Activated CD8-positive, alpha-beta memory T cell treated with anti-CD3 and anti-CD28 coated beads, Interleukin-2, amount 50 U/mL, for 24 hours (primary cell): Measurements from ENCODE around the gene ZBTB44.
"Not testable (repeated sequence)": the region's sequence is repeated elsewhere in the genome, so short reads cannot be mapped to it uniquely, and the experiment has no call there.

Experiments used
- DNase-seq: peaks from one replicate; pipeline ENCODE4 v3.0.0-alpha.2; 2020; ENCODE audit errors: extremely low read depth

ZBTB44 gene

DNA sequence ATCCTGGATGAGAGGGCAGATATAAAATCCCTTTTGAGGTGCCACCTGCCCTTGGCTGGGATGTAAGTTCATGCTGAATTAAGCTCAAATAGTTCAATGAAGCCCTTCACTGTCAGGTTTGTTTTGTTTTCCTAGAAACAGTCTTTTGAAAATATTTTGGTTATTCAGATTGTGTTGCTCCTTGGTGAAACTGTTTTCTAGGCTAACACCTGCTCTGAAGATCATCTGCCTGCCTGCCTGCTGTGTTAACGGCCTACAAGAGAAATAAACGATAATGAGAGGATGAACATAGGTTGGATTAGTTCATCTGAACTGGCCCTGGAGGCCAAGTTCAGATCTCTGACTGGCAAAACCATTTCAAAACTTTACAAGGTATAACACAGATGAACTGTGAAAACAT is 67.4 kb downstream of the ZBTB44 start:
- DNase-seq = no peak

DNA sequence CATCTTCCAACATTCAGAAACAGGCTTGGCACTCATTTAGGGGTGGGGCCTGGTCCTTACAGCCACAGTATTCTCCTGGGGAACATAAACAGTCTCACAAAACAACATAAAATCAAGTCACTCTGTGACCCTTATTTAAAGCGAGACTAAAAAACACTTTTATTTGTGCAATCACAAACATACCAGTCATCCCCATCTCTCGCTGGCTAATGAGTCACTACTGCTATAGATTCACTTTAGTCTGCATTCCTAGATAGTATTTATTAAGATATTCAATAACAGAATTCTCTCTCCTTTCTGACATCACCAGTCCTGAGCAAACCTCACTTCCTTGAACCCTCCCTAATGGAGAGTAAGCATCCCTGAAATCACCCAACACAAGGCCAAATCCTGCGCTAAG is 68.0 kb downstream of the ZBTB44 start:
- DNase-seq = no peak

DNA sequence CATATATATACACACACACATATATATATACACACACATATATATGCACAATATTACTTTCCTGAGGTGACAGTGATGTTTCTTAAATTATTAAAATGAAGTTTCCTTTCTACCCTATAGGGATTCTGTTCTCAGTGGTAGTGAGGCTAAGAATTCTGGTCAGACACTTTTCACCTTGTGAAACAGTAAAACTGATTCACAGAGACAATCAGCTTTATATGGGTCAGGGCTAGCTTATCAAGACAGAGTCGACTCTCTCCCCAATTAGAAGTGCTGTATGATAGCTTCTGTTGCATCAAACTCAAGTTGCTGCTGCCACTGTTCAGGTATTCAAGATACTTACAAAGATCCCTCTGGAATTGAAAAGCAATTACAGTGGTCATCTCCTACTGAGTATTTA is 68.4 kb downstream of the ZBTB44 start:
- DNase-seq = no peak

GRCh38 chr11:130245375-130245774 is 69.3 kb downstream of the ZBTB44 start:
- not testable (repeated sequence) for DNase-seq

GRCh38 chr11:130244848-130245247 is 69.9 kb downstream of the ZBTB44 start:
- no peak for DNase-seq

DNA sequence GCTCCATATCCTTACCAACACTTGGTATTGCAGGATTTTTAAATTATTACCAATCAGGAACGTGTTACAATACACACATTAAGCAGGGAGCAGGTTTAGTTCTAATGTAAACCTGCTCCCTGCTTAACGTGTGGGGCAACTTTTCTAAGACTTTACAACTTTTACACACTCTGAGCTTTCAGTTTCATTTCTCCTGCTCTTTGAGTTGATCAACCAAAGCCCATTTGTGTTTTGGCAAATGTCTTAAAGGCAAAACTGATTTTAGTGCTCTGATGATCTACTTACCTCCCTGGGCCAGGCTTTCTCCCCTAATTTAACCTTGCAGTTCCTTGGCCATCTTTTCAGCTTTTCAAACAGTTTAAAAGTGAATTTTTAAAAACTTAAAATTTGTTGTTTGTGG is 70.9 kb downstream of the ZBTB44 start:
- no peak for DNase-seq

DNA sequence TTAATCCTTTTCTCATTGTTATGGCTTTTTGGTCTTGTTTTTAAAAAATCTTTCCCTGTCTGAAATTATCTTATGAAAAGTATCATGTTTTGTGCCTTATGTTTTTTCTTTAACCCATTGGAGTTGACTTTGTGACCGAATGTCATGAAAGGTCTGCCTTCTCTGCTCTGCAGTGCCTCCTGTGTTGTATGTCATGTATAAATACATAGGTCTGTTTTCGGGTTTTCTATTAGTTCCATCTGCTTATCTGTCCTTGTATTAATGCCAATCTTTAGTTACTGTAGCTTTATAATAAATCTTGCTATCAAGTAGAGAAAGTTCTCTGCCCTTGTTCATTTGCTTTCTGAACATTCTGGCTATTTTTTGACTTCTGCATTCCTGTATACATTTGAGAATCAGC is 73.0 kb downstream of the ZBTB44 start:
- no peak for DNase-seq

- DNase-seq = no peak
Measured at GRCh38 chr11:130237282-130238006, 77.3 kb downstream of the ZBTB44 start.

GRCh38 chr11:130234315-130234714 is 80.4 kb downstream of the ZBTB44 start:
- DNase-seq = no peak

DNA sequence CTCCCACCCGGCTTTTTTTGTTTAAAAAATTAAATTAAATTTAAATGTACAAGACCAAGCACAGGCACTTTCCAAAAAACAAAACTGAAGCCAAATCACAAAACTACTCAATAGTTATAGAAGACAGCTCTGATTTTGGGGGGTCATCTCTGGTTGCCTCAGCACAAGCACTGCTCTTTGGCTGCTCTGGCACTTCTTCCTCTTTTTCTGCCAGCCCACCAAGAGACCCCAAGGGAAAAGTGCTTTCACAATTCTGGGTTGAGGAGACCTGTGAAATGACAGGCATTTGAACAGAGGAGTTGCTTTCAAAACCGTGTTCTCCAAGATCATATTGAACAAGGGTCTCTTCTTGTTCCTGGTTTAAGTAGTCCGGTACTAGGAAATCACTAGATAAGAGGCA is 80.8 kb downstream of the ZBTB44 start:
- DNase-seq = not testable (repeated sequence)

- DNase-seq = not testable (repeated sequence)
Measured at GRCh38 chr11:130233486-130233885, 81.2 kb downstream of the ZBTB44 start.

- no peak for DNase-seq
Measured at GRCh38 chr11:130227373-130227772, 87.3 kb downstream of the ZBTB44 start.

GRCh38 chr11:130223291-130223971 is 91.3 kb downstream of the ZBTB44 start:
- DNase-seq = no peak

- no peak for DNase-seq
Measured at GRCh38 chr11:130220311-130221035, 94.2 kb downstream of the ZBTB44 start.

DNA sequence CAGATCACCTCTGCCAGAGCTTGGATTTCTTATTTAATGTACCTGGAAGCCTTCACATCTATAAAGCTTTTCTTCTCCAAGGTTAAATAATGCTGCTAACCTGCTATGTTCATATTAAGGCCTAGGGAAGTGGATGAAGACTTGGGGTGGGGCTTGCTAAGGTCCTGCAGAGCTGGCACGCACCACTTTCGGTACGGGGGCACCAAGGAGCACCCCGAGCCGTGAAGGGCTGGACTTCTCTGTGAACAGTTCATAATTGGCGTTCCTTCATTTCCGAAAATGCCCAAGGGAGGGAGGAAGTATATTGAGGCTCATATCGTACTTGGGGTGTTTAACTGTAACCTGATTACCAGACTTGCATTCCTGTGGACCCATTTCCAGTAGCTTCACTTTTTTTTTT is 95.6 kb downstream of the ZBTB44 start:
- no peak for DNase-seq

DNA sequence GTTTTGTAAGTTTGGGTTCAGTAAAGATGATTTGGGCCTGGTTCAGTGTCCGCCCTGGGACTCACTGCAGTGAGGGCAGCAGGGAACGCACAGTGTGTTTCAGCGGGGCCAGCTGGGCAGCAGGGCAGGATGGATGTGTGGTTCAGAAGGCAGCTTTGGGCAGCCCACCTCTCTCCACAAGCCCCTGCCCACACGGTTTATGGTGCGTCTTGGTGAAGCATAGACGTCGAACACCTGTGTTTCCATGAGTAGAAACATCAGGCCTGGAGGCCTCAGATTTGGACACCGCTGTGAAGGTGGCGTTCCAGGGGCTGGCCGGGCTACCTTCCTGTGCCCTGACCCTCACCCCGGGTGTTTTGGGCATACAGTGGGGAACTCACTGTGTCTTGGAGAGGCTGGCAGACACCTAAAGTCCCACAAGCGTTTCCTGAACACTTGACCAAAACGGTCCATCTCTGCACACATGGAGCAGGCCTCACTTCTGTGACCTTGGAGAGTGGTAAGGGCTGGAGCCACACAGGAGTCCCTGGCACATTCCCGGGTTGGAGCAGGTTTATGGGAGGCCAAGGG is 96.1 kb downstream of the ZBTB44 start:
- DNase-seq = no peak

DNA sequence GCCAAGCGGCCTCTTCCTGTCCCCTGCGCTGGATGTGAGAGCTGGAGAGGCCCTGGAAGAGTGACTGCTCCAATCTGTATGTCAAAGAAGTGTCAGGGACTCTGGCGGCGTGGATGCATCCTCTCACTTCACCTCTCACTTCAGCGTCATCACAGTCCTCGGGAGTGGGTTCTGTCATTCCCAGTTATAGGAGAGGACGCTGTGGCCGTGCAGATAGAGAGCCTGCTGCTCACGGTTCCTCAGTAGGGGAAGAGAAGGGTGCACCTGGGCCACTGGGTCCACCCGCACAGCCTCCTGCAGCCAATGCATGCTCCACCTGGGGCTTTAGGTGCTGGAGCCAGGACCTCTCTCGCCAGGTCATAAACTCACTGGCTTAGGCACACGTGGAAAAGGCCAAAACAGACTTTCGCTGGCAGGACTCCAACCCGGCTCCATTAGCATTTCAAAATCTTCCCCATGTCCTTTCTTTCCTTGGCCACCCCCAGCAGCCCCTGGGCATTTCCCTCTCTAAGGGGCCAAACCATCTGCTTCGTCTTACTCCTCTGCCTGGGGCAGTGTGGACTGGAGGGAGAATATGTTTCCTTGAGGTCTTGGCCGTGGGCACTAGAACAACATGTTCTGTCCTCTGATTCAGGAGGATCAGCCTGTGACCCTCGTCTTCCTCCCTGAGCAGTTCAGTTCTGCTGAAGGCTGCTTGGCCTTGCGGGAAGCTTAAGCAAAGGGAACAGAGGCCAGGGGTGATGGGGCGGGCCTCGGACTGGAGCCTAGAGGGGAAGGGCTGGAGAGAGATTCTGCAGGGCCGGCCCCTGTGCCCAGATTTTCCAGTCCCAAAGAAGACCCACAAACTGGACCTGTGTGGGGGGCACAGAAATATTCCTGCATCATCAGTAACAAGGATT is 97.3 kb downstream of the ZBTB44 start:
- DNase-seq = no peak

DNA sequence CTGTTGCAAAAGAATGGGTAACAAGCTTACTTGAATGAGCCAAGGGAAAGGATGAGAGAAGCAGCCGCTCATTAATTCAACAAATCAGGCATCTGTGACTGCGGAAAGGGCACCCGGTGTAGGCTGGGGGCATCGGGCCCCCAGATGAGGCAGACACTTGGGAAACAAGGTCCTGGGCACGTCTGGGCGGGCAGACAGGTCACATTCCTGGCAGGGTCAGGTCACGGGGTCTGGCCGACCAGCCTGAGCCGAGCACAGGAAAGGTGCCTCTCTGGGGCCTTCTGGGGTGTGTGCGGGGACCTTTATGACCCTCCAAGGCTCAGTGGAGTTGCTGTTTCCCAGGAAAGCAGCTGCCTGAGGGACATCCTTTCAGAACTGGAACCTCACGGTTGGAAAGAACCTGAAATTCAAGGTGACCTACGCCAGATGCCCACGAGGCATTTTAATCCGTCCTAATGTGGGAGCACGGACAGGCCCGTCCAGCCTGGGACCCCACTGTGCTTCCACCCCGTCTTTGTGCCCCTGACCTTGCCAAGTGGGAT is 98.1 kb downstream of the ZBTB44 start:
- DNase-seq = no peak

DNA sequence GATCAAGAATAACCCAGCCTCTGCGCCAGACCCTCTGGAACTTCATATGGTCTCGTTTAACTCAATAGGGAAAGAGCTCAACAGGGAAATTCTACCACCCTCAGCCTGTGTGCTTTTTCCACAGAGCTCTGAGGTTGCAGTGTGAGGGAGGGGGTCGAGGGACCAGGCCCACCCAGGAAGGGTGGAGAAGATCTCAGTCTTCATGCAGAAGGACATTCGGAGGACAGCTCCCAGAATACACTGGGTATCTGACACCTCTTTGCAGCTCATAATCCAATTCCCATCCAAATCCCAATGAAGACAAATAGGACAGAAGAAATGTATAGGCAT is 98.5 kb downstream of the ZBTB44 start:
- DNase-seq = no peak

DNA sequence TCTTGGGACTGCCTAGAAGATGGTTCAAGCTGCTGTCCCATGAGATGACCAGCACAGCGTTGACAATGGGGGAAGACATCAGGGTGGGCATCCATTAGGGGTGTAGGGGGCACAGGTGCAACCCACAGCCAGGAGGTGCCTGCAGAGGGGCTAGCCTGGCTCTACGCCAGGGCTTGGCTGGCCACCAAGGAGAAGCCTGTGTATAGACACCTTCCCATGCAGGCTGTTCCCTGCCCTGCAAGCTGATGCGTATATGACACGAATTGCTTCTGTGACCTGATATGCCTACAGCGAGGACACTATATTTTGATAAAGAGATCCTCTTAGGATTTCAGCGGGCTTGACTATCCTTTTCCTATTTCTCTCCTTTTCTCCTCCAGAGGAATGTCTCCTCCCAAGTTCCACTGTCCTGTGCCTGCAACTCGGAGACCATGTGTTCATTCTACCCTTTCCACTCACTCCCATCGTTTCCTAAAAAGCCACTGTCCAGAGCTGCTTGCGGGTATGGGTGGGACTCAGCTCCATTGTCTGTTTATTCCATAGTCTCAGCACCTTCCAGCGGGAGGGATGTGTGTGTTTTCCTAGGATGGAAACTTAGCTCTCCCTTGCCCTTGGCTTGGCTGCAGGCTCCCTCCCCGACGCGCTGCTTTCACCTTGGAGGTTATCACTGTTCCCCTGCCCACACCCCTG is 99.0 kb downstream of the ZBTB44 start:
- no peak for DNase-seq
